Measurements from ENCODE around the gene ABTB2.

The ABTB2 gene

DNA sequence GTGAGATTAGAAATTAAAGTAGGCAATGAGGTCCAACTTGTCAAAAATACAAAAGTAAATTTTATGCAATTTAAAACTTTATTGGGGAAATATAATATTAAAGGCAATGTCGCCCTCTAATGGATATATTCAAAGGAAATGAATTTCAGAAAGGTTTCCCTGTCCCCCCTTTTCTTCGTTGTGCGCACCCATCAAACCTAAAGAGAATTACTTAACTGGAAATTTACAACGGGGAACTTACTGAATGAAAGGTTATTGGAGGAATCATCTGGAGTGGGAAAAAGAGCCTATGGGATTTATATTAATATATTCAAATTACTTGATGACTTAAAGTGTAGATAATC is 1.7 kb upstream of the ABTB2 start:
- no peak for DNase-seq

DNA sequence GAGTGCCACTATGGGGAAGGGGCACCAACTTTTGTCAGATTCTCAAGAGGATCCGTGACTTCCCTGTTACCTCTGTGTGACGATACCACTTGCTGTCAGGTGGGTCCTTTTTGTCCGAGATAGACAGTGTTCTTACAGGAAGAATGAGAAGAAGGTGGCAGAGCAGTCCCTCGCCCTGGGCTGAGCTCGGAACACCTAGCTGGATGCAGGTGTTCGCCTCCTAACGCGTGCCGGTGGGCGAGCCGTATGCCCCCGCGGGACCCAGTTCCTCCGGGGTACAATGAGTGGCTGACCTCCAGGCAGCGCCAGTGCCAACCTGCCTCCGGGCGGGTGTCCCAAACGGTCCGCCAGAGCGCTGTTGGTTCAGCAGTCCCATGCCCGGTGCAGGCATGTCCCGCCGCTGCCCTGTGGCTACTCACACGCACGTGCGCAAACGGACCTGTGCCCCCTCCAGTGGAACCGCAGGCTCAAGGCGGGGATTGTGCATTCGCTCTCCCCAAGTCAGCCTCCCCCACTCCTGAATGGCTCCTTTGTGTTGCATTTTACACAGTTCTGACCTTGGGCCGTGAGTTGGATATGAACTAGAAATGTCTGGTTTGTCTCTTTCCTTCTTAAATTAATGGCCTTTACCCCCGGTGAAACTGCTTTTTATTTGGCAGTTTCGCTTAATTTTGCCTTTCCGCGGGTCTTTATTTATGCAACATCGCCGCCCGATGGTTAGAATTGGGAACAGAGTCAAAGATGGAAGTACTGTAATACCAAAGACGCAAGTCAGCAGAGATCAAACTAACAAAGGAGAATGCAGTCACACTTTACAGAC is 1.1 kb upstream of the ABTB2 start:
- peak; percentile 81 to 89 (median 85) for DNase-seq

DNA sequence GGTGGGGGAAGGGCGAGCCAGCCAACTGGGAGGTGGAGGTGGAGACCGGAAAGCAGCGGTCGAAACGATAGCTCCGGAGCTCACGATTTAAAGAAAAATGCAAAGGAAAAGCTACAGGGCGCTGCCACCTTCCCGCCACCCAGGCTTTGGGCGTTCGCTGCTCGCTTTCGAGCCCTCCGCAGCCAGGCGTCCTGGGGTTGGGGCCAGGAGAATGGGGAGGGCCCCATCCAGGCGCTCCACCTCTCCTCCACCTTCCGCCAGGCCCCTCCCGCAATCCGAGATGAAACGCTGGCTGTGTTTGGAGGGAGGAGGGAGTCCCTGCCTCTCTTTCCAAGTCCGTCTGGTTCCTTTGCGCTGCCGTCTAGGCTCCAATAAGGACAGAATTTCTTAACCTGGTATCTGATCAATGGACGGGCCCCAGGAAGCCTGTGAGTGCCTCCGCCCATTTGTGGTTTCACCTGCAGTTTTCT is 483 bp upstream of the ABTB2 start:
- peak; percentile 77 to 91 (median 84) for DNase-seq

DNA sequence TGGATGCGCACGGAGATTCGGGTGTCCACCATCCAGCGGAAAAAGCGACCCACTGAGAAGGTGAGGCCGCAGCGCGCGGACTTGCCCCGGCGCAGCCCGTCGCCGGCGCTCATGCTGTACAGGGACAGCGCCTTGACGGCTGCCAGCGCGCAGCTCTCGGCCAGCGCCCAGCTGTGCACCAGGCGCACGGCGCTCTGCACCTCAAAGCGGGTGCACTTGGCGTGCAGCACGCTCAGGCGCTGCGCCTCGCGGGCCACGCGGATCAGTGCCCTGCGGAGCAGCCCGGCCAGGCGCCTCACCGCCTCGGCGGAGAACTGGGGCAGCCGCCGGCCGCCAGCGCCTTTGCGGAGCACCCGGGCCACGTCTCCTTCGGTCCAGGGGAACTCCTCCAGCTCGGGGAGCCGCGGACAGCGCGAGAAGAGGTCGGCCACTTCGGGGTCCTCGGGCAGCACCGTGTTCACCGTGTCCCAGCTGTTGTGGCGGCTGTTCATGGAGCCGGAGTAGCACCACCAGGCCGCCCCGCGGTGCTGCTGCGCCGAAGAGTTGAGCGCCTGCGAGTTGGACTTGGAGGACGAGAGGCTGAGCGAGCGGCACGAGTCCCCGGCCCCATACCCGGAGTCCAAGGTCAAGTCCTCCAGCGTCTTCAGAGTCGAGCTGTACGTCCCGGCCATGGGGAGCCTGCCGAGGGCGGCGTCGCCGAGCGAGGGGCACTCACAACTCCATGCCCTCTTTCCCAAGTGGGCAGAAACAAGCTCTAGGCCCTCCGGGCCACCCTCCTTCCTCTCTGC is 703 bp downstream of the ABTB2 start:
- peak; percentile 37 to 86 (median 84) for DNase-seq

DNA sequence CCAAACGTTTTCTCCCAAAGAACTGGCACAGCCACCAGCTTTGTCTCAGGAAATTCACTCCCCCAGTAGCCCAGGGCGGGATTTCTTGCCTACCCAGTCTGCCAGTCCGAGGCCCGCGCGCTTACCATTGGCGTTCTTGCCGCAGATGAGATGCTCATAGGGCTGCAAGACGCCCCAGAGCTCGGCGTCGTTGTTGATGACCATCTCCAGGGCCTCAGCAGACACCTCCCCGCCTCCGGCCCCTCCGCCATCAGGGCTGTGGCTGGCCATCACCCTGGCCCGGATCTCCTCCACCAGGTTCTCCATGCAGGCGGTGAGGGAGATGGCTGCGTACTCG is 1.3 kb downstream of the ABTB2 start:
- peak in 1 of 3 experiments; percentile 83 for DNase-seq

DNA sequence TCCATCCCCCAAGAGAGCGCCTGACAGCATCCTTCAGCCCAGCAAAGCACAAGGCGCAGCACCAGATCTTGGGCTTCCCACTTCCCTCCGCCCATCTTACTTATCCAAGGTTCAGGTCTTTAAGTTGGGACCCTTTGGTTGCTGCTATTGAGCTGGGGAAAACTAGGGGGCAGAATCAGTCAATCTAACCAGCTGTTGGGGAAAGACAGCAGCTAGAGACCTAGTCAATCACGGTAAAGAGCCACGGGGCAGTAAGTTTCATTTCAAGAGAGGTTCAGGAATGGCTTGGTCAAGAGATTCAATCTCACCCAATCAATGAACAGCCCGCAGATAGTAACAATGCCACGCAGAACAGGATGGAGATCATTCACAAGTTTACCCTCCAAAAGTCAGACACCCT is 1.7 kb downstream of the ABTB2 start:
- peak in 1 of 3 experiments; percentile 67 for DNase-seq

DNA sequence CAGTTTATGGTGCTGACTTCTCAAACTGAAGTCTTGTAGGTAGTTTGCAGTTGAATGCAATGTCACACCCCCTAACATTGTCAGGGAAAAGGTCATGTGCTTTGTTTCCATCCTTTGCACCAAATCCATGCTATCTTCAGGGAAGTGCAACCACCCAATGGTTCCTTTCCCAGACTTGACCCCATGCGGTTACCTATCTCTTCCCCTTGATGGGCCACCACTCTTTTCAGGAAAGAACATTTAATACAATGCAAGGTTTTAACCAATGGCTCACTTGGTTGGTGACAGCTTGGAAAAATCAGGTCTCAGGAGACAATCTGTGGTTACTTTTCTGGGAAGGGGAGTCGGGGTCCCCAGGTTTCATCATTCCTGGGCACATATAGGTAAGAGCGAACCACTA is 2.1 kb downstream of the ABTB2 start:
- no peak for DNase-seq

DNA sequence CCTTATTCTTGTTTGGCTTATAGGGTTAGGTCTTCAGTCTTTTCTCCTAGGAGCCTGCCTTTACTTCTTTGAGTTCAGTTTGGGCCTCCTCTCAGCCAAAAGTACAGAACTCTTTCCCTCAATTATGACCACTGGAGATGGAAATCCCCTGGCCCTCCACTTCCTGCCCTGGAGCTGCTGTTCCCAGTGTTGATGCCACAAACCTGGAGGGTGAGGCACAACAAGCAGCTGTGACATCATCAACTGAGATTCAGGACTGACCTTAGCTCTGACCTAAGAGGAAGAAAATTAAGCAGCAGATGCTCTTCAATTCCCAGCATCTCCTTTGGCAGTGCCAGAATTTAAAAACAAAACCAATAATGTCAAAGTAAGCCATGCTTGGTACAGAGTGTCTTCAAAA is 3.0 kb downstream of the ABTB2 start:
- no peak for DNase-seq

DNA sequence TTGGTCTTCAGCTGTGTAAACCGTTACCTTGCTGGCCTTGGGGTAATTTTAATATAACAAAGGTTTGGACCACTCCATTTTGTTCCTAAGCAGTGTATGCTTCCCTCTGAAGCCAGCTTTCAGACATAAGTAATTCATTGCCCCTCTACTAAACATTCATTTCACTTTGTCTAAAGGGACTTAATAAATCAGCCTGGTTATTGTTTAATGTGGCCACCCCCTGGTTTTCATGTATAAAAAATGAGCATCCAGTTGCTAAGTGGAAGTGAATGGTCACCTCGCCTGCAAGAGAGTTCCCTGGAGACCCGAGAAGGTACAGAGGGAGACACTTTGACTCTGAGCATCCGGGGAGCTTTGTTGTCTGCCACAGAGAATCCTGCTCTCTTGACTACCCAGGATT is 3.9 kb downstream of the ABTB2 start:
- DNase-seq: peak in 1 of 3 experiments; percentile 48

DNA sequence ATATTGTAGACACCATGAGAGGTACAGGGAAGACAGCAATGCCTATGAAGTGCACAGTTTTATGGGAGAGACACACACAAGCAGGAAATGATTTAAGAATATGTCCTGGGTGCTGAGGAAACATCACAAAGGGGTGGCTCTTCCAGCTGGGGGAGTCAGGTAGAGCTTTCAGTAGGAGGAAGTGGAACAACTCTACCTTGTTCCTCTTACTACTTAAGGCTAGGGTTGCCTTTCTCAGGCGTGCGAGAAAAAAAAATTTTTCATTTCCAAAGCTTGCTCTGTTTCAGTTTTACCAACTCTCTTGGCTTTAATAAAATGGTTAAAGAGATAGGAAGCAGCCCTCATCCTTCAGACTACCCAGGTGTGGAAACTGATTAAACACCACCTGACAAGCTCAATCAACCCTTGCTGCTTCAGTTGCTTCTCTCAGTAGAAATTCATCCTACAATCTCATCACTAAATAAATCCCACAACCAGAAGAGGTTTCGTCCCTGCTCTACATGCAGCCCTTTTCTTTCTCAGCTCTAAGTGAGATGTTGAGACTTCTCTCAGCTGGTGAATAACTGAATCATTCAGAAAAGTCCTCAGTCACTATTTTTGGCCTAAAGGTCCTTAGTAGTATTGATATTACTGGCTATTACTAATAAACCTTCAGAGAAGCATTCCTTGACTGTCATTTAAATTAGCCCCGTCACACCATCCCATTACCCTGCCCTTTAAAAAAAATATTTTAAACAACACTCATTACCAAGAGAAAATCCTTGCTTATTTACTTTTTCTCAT is 5.9 kb downstream of the ABTB2 start:
- DNase-seq: no peak

DNA sequence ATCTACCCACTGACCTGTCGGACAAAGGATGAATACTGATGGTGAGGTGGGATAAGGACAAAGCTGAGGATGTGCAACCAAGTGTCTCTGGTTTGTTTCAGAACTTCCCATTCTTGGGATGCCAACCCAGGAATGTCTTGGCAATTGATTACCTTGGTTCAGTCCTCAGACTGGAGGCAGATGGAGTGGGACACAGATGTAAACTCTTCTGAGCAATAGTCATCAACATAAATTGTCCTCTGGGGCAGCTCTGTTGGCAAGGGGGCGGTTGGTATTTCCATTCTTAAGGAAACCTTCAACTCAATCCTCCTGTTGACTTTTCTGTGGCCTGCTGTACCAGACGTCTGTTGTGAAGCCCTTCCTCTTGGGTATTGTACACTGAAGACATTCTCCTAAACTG is 6.8 kb downstream of the ABTB2 start:
- no peak for DNase-seq

DNA sequence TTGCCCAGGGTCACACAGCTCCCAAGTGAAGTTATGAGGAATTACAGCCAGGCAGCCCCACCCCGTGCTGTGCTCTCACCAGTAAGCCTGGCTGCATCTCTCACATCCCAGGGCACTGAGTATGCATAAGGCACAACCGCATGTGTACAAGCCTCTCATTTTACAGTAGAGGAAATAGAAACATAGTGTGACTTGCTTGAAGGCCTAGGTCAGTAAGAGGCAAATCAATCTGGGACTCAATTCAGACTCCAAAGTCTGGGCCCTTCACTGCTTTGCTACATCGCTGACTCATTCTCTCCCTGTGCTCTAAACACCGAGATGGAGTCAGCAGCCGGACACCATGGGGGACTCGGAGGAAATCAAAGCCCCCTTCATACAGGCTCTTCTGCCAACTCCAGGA is 7.9 kb downstream of the ABTB2 start:
- DNase-seq: no peak

DNA sequence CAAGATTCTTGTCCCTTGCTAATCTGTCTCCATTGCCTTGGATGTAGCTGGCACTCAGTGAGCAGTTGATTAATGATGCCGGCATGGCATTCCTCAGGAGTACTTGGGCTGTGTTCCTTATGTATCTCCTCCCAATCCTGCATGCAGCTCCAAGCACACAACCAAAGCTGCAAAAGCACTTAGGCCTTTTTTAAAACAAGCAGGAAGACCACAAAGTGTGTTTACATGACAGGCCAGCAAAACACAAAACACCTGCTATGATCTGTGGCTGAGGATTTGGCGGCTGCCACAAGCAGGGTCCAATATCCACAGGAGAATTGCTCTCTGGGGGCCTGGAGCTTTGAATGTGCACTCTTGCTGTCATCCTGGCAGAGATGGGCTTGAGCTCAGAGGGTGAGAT is 8.9 kb downstream of the ABTB2 start:
- DNase-seq: peak in 2 of 3 experiments; percentile 12 to 81

DNA sequence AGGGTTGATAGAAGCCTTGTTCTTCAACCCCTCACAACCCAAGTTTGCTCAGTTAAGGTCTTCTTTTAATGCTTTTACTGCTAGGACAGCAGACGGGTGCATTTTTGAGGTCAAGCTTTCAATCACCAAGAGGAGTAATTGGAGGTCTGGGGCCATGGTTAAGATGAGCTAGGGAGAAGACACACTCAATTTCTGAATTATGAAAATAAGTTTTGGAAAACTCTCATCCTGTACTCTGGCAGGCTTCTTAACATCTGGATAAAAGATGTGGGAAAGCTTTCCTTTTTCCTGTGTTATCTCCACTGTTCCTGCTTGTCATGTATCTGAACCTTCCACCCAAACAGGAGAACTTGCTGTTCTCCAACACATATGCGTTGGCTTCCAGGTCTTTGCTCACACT is 9.7 kb downstream of the ABTB2 start:
- DNase-seq: no peak

DNA sequence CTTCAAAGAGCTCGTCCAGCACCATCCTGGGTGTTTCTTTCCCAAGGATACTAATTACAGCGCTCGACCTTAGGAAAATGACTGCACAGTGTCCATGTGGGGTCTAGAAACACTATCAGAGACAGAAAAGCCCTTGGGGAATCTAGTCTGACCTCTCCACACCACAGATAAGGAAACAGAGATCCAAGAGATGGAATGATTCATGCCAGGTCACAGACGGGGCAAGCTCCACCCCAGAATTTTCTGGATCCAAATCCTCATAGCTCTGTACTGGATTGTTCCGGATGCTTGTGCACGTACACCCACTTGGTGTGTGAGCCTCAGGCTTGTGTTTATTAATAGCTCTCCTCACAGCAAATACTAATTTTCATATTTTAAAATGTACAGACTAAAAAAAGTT is 11.3 kb downstream of the ABTB2 start:
- no peak for DNase-seq

DNA sequence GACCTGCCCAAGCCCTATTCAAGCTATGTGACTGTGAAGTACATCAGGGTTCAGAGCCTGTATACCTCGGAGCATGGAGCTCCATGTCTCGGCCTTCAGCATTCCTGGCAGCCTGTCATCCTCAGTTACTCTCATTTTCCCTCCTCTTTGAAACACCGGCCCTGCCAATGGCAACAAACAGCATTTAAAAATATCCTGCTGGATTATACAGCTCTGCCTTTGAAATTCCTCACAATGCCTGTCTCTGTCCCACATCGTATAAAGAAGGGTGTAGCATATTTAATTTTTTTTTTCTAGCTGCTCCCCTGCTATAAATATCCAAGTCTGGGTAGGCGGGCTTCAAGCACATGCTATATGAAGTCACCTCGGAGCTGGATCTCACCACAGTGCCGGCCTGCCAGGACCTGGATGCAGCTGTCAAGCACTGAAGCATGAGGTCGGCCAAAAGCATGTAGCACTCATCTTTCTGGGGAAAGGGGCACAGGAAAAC is 11.8 kb downstream of the ABTB2 start:
- DNase-seq: no peak

DNA sequence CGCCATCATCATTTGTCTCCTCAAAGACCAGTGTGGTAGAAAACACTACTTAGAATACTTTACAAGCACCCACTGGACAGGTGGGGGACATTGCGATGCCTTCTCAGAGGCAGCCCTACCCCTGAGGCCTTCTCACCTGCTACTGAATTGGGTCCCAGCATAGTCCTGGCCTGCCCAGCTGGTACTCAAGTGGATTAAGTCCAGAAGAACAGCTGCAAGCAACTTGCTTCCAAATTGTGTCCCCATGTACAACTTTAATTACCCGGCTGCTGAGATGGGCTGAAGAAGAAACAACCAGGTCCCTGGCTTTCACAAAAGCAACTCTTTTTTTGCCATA is 12.3 kb downstream of the ABTB2 start:
- DNase-seq: no peak

DNA sequence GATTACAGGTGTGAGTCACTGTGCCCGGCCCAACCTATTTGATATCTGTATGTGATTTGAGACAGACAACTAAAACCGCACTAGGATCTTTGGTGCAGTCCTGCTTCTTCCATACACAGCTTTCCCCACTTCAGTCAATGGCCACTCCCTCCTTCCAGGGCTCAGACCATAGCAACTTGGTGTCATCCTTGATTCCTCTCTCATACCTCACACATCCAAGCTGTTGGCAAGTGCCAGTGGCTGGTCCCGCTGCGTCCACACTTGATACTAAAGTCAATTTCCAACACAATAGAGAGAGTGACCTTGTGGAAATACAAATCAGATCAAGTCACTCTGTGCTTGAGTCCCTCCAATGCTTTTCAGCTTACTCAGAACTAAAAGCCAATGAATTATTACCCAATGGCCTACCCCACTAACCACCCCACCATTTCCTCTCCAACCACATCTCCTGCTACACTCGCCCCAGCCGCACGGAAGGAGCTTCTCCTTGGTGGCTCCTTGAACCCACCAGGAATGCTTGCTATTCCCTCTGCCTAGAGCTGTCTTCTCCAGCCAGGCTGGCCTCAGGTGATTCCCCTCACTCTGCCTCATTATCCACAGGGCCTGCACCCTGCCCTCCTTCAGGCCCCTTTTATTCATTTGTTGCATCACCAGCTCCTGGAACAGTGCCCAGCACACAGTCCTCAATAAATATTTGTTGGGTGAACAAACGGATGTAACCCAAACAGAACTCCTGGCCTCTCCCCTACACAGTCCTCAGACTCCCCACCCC is 12.9 kb downstream of the ABTB2 start:
- peak in 2 of 3 experiments; percentile 15 to 55 for DNase-seq

DNA sequence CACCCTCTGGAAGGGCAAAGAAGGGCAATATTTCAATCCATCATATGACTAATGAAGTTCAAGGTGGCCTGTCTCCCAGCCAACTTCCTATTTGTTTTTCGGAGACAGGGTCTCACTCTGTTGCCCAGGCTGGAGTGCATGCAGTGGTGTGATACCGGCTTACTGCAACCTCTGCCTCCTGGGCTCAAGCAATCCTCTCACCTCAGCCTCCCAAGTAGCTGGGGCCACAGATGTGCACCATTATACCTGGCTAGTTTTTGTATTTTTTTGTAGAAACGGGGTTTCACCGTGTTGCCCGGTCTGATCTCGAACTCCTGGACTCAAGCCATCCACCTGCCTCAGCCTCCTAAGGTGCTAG is 13.4 kb downstream of the ABTB2 start:
- DNase-seq: no peak

DNA sequence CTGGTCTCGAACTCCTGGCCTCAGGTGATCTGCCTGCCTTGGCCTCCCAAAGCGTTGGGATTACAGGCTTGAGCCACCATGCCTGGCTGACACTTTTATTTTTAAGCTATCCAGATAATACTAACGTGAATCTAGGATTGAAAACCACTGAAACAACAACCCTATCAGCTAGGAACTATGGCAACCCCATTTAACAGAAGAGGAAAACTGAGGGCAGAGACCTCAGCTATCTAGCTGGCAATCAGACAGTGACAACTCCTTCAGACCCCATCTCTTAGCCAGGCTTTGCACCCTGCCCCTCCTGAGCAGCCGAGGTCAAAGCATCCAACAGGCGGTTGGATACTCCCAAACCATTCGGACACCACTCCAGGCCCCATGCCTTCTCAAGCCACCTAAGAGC is 14.1 kb downstream of the ABTB2 start:
- no peak for DNase-seq

DNA sequence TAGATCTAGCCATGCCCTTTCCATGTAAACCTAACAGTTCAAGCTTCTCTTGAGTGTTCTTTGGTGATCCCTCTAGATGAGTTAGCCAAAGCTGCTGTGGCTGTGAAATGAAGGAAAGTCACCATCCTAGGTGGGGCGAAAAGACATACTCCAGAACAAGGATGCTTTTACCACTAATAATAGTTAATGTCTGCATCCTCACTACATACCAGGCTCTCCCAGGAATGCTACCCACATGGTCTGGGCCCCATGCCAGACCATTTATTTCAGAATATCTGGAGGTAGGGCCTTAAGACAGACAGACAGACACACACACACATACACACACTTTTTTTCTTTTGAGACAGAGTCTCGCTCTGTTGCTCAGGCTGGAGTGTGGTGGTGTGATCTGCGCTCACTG is 14.7 kb downstream of the ABTB2 start:
- no peak for DNase-seq

DNA sequence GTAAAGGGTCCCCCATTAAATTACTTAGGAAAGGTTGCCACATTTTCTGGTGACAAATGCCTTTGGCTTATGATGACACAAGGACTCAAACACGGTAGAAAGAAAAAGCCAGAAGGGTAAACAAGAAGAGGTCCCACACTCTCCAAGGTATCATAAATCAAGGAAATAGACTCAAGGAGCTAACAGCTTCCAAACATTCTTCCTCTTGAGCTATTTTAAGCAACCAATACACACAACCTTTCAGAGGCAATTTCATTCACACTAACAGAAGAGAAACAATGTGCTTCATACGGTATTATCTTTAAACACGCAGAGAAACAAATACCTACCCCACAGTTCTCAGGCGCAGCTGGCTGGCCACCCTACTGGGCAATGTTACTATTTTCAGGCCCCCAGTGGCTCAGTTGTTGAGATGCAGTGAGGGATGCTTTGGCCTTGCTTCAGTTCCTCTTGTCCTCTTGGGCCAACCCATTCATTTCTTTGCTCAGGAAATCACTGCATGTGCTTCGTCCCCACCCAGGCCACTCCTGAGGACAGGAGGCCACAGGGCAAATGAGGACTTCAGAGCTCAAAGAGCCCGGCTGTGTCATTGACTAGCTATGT is 15.8 kb downstream of the ABTB2 start:
- DNase-seq: peak; percentile 16 to 87 (median 73)

Data from NCI-H1417 (cell line).